Aorta (tissue), 4 donors: ENCODE data around the gene PMS2. TPM values are rescaled to one million over a fixed set of nuclear protein-coding genes. Genes with fewer than 3 reads are reported as not detected.

Experiments
- polyA plus RNA-seq, 2 donors: library from polyadenylated mRNA; stranded (reverse); fragments of 200-250 nt; gene quantifications; one replicate each; pipeline ENCODE4 v1.2.3, GENCODE V29; 2013
- total RNA-seq, 2 donors: library from RNA; stranded (reverse); fragmentation: NEBNext Ultra II Directional; extraction: Animal tissue kit (Norgen Biotek cat#: 25700); gene quantifications; one replicate each; pipeline ENCODE4 v1.2.1, GENCODE V29; 2021
- donor health status: healthy with polysubstance abuse.
- donor health status: Bipolar disorder and iron deficiency.
- donor health status: DM: no; HTN: no; CAD: no.
- donor health status: DM: yes; HTN: yes; CAD: no.

The PMS2 gene
- total and polyA plus RNA-seq, 4 donors = 1.8 to 11.3 (median 8.2) TPM

Other genes with a start within 250 kb of the PMS2 start
- 10 to 100 TPM; 47.4 to 53.6 TPM for gene RNF216, start 227.4 kb downstream of the PMS2 start, total RNA-seq
- gene RNF216, start 227.4 kb downstream of the PMS2 start, polyA plus RNA-seq = 10 to 100 TPM; 10.0 to 18.1 TPM
- gene OCM, start 128.3 kb downstream of the PMS2 start, total RNA-seq = not detected
- 1 to 10 TPM in 1 of 2 donors, not detected in 1; 1.0 TPM for gene OCM, start 128.3 kb downstream of the PMS2 start, polyA plus RNA-seq
- gene CCZ1, start 110.3 kb downstream of the PMS2 start, total RNA-seq = 10 to 100 TPM; 67.0 to 67.1 TPM
- 10 to 100 TPM; 55.8 to 60.9 TPM for gene CCZ1, start 110.3 kb downstream of the PMS2 start, polyA plus RNA-seq
- not detected for gene RSPH10B, start 38.4 kb downstream of the PMS2 start, total RNA-seq
- under 1 TPM in 1 of 2 donors, not detected in 1; 0.10 TPM for gene RSPH10B, start 38.4 kb downstream of the PMS2 start, polyA plus RNA-seq
- 10 to 100 TPM; 13.1 to 13.8 TPM for gene AIMP2, start 223 bp upstream of the PMS2 start, total RNA-seq
- 10 to 100 TPM; 13.9 to 19.3 TPM for gene AIMP2, start 223 bp upstream of the PMS2 start, polyA plus RNA-seq
- gene ANKRD61, start 22.3 kb upstream of the PMS2 start, total RNA-seq = not detected
- not detected for gene ANKRD61, start 22.3 kb upstream of the PMS2 start, polyA plus RNA-seq
- 10 to 100 TPM; 42.9 to 63.4 TPM for gene EIF2AK1, start 50.1 kb upstream of the PMS2 start, total RNA-seq
- 10 to 100 TPM; 22.8 to 23.0 TPM for gene EIF2AK1, start 50.1 kb upstream of the PMS2 start, polyA plus RNA-seq
- 10 to 100 TPM; 11.3 to 12.6 TPM for gene USP42, start 95.9 kb upstream of the PMS2 start, total RNA-seq
- gene USP42, start 95.9 kb upstream of the PMS2 start, polyA plus RNA-seq = 1 to 10 TPM; 2.4 to 4.6 TPM